Activated CD8-positive, alpha-beta memory T cell treated with anti-CD3 and anti-CD28 coated beads, Interleukin-2, amount 50 U/mL, for 4 hours (primary cell): ENCODE data around the gene SORT1.
"Not testable (repeated sequence)": the region's sequence is repeated elsewhere in the genome, so short reads cannot be mapped to it uniquely, and the experiment has no call there.

Experiments
- DNase-seq: peaks from one replicate; pipeline ENCODE4 v3.0.0-alpha.2; 2020

Gene SORT1

GRCh38 chr1:109379422-109379821, 18.3 kb downstream of the SORT1 start:
- DNase-seq, result no peak

DNA sequence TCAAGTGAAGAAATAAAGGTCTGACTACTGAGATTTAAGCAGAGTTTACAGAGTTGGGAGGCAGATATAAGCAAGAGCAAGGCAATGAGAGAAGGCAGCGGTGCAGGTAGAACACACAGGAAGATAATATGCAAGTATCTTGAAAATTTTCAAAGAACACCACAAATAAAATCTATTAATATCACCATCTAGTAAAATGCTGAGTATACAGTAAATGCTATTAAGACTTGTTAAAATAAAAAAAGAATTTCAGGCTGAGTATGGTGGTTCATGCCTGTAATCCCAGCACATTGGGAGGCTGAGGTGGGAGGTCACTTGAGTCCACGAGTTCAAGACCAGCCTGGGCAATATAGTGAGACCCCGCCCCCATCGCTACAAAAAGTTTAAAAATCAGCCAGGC, 20.0 kb downstream of the SORT1 start:
- DNase-seq, result no peak

GRCh38 chr1:109373696-109374095, 24.0 kb downstream of the SORT1 start:
- DNase-seq, result not testable (repeated sequence)

- no peak for DNase-seq
Observed at GRCh38 chr1:109373126-109373525, 24.6 kb downstream of the SORT1 start.

DNA sequence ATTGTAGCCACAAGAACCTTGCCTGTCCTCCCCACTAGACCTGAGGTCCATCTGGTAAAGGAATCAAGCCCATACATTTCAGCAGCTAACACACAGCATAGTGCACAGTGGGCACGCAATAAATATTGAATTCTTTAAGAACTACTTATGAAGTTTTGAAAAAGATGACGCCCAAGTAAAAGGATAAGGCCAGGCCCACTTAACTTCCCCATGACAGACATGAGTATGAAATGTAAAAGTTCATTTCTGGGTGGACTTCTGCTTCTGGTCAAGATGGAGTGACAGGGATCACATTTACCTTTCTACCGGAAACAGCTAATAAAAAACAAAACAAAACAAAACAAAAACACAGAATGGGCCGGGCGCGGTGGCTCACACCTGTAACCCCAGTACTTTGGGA, 25.4 kb downstream of the SORT1 start:
- DNase-seq, result no peak

DNA sequence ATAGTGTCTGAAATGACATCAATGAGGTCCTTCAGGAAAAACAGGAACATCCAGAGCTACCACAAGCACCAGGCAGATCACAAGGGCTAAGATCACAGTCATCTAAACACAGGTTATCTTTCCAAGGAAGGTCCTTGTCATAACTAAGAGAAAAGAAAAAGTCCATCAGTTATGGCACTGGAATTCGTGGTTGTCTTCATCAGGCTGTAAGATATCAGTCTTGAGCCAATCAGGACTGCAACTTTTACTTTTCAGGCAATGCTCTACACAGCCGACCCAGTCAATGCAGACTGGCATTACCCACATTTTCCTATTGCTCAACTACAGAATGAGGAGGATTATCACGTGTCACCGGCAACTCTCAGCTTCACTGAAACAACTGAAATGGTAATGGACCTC, 26.4 kb downstream of the SORT1 start:
- DNase-seq, result no peak

- no peak for DNase-seq
Observed at GRCh38 chr1:109370712-109371340, 26.9 kb downstream of the SORT1 start.

- no peak for DNase-seq
Observed at GRCh38 chr1:109369167-109369746, 28.5 kb downstream of the SORT1 start.

DNA sequence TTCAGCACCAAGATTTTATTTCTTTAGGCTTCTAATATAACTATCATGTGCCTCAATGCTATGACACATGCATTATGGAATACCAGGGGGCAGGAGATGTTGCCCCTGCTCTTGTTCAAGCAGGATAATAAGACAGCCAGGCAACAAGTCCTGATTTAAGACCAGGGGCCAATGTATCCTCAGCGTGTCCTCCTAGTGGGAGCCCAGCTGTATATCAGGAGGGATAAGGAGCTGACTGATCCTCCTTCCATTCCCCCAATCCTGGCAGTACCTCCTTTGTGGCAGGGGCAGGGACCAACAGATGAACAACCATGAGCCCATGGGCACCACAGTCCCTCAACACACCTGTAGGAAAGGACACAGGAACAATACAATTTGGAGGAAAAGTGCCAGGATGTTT, 29.3 kb downstream of the SORT1 start:
- DNase-seq, result no peak

DNA sequence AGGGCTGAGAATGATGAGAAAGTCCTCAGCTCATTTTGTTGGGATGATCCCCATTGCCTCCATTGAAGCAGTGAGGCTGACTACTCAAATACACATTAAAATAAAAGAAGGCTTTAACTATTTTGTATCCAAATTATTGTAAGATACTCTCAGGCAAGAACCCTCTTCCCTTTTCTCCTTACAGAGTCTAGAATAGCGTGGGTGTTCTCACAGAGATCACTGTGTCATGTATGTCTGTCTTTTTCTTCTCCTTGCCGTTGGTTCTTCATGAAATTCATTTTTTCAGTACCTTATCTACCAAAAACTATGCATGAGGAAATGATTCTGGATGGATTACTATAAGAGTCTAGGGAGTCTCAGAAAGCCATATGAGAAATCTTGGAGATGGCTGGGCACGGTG, 30.1 kb downstream of the SORT1 start:
- no peak for DNase-seq

- no peak for DNase-seq
Observed at GRCh38 chr1:109365642-109366204, 32.0 kb downstream of the SORT1 start.

GRCh38 chr1:109361649-109362048, 36.1 kb downstream of the SORT1 start:
- no peak for DNase-seq

DNA sequence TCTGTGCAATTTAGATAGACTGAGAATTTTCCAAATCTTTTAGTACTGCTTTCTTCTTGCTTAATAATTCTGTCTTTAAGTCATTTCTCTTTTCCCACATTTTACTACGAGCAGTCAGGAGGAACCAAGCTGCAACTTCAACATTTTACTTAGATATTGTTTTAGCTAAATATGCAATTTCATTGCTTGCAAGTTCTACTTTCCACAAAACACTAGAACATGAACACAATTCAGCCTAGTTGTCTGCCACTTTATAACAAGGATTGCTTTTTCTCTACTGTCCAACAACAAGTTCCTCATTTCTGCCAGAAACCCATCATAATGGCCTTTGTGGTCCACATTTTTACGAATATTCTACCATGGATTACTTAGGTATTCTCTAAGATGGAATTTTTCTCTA, 36.6 kb downstream of the SORT1 start:
- DNase-seq, result no peak

GRCh38 chr1:109357616-109358015, 40.1 kb downstream of the SORT1 start:
- DNase-seq, result no peak

DNA sequence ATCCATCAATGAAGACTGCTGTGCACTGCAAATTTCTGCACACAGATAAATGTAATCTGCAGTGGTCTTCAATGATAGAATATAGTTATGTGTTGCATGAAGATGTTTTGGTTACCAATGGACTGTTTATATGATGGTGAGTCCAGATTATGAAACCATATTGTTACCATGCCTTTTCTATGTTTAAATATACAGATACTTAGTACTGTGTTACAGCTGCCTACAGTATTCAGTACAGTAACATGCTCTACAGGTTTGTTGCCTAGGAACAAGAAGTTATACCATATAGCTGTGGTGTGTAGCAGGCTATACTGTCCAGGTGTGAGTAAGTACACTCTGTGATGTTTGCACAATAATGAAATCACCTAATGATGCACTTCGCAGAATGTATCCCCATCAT, 40.8 kb downstream of the SORT1 start:
- DNase-seq, result no peak

GRCh38 chr1:109356505-109356904, 41.2 kb downstream of the SORT1 start:
- DNase-seq, result no peak

DNA sequence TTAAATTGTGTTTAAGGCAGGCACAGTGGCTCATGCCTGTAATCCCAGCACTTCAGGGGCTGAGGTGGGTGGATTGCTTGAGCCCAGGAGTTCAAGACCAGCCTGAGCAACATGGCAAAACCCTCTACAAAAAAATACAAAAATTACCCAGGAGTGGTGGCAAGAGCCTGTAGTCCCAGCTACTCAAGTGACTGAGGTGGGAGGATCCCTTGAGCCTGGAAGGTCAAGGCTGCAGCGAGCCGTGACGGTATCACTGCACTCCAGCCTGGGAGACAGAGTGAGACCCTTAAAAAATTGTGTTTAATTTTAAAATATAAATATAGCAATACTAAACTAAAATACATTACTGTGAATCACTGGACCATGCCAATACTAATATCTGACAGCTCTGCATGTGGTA, 42.8 kb downstream of the SORT1 start:
- DNase-seq, result no peak

- no peak for DNase-seq
Observed at GRCh38 chr1:109351457-109351856, 46.3 kb downstream of the SORT1 start.

- DNase-seq, result no peak
Observed at GRCh38 chr1:109350655-109351054, 47.1 kb downstream of the SORT1 start.

- no peak for DNase-seq
Observed at GRCh38 chr1:109350182-109350581, 47.5 kb downstream of the SORT1 start.

DNA sequence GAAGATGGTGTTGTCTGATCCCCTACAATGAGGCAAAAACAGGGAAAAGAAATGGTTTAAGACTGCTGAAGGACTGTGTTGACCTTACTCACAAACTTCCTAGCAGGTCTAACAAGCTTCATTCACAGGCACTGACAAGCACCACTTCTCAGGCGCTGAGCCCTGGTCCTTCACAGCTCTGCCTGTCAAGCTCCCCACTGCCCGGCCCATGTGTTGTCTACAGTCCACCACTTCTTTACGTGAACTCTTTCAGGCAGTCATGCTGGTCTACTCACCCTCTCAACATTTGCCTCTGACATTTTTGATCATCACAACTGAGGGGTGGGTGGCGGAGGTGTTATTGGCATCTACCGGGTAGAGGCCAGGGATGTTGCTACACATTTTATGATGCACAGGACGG, 50.2 kb downstream of the SORT1 start:
- DNase-seq, result no peak

- no peak for DNase-seq
Observed at GRCh38 chr1:109341944-109342930, 55.5 kb downstream of the SORT1 start.

- DNase-seq, result no peak
Observed at GRCh38 chr1:109338608-109339007, 59.1 kb downstream of the SORT1 start.

GRCh38 chr1:109338091-109338490, 59.6 kb downstream of the SORT1 start:
- no peak for DNase-seq
